ENCODE data around the gene GLS2.
"Not testable (repeated sequence)": the region's sequence is repeated elsewhere in the genome, so short reads cannot be mapped to it uniquely, and the experiment has no call there.

GLS2 gene

DNA sequence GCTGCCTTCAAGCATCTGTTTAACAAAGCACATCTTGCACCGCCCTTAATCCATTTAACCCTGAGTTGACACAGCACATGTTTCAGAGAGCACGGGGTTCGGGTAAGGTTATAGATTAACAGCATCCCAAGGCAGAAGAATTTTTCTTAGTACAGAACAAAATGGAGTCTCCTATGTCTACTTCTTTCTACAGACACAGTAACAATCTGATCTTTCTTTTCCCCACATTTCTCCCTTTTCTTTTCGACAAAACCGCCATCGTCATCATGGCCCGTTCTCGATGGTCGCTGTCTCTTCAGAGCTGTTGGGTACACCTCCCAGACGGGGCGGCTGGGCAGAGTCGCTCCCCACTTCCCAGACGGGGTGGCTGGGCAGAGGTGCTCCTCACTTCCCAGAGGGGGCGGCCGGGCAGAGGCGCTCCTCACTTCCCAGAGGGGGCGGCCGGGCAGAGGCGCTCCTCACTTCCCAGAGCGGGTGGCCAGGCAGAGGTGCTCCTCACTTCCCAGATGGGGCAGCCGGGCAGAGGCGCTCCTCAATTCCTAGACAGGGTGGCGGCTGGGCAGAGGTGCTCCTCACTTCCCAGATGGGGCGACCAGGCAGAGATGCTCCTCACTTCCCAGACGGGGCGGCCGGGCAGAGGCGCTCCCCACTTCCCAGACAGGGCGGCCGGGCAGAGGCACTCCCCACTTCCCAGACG lies 5.6 kb upstream of the GLS2 start:
- DNase-seq (ENCODE audit: low read depth in 2 of 2) = not testable (repeated sequence)

DNA sequence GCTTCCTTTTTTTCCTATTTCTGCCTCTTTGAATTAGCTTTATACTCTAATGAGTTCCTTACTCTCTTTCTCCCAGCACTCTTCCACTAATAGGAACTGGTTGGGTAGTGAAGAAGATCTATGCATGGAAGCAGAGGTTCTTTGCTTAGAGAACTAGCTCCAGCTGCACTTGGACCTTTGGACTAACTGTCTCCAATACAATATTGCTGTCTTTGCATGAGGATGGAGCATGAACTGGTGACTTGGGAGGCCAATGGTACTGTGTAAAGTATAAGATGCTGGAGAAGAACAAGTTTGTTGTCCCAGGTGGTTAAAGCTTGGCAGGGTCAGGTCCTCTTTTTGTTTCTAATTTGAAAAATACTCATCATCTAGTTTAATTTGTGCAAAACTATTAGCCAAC lies 2.4 kb upstream of the GLS2 start:
- no peak for DNase-seq (ENCODE audit: low read depth in 2 of 2)

- no peak for DNase-seq (ENCODE audit: low read depth in 2 of 2)
These were observed 417 bp downstream of the GLS2 start for GRCh38 chr12:56487448-56488040.

- DNase-seq (ENCODE audit: low read depth in 2 of 2) = no peak
These were observed 1.3 kb downstream of the GLS2 start for GRCh38 chr12:56486694-56487093.

DNA sequence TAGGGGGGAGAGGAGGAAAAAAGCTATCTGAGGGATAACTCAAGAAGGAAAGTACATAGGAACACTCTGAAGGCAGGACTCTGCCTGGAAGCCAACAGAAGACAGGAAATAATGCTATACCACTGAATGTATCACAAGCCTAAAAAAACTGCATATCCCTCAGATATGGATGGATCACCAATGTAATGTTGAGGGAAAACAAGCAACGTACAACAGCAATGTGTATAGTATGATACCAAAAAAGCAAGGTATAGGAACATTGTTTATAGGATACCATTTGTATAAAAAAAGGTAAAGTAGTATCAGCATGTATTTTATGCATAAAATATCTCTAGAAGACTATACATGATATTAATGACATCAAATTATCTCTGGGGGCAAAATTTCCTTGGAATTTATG lies 3.4 kb downstream of the GLS2 start:
- no peak for DNase-seq (ENCODE audit: low read depth in 2 of 2)

DNA sequence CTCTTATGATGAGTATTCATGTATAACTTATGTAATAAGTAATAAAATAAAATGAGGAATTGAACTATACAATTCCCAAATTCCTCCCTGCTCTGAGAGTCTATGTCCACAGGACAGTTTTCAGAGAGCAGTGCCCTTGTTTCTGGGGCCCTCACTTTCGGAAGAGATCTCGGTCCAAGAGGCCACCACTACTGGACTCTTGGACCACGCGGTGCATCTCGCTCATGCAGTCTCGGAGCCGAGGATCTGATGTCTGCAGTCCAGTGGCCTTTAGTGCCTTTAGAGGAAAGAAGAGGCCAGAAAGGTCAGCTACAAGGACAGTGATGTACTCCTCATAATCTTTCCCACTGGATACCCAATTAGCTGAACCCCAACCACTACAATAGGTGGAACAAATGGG lies 8.3 kb downstream of the GLS2 start:
- no peak for DNase-seq (ENCODE audit: low read depth in 2 of 2)

GRCh38 chr12:56477521-56478225 lies 10.3 kb downstream of the GLS2 start:
- no peak for DNase-seq (ENCODE audit: low read depth in 2 of 2)

- no peak for DNase-seq (ENCODE audit: low read depth in 2 of 2)
These were observed 11.0 kb downstream of the GLS2 start for GRCh38 chr12:56476972-56477432.

- DNase-seq (ENCODE audit: low read depth in 2 of 2) = no peak
These were observed 11.8 kb downstream of the GLS2 start for GRCh38 chr12:56476143-56476542.

- DNase-seq (ENCODE audit: low read depth in 2 of 2) = no peak
These were observed 13.6 kb downstream of the GLS2 start for GRCh38 chr12:56474389-56474788.

GRCh38 chr12:56469007-56469930 lies 18.7 kb downstream of the GLS2 start:
- DNase-seq (ENCODE audit: low read depth in 2 of 2) = no peak

GRCh38 chr12:56468216-56469006 lies 19.6 kb downstream of the GLS2 start, which contains the start of gene SPRYD4:
TSS of gene SPRYD4 (plus strand) at chr12:56468578. CDS start at chr12:56468592, 14 bp downstream.
- peak; percentile 69 to 71 for DNase-seq (ENCODE audit: low read depth in 2 of 2)

- no peak for DNase-seq (ENCODE audit: low read depth in 2 of 2)
These were observed 25.4 kb downstream of the GLS2 start for GRCh38 chr12:56462565-56462964.

- no peak for DNase-seq (ENCODE audit: low read depth in 2 of 2)
These were observed 26.5 kb downstream of the GLS2 start for GRCh38 chr12:56461235-56462159.

DNA sequence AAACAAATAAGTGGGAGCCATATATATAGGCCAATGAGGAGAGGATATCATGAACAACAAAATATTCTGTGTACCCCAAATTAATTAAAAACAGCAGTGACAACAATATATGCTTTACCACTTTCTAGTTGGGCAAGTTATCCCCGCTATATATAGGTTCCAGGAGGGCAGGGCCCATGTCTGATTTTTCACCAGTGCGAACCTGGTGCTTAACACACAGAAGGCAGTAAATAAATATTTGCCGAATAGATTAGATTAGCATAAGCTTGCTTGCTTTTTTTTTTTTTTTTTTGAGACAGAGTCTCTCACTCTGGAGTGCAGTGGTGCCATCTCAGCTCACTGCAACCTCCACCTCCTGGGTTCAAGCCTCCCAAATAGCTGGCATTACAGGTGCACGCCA lies 30.1 kb downstream of the GLS2 start:
- no peak for DNase-seq (ENCODE audit: low read depth in 2 of 2)

DNA sequence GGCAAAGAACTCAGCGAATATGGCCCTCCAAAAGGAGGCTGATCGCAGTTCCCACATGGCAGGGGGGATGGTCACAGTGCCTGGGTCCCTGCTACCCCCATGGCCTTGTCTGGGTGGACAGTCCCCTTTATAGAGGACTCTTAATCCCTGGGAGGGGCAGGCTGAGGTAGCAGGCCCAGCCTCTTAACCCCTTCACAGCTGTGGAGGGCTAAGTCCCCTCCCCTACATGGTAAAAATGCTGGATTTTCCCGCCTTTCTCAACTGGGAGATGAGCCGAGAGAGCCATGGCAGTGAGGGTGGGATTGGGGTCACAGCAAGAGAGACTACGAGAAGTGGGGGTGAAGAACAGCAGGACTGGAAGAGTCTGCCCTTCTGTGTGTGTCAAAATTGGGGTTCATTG lies 33.4 kb downstream of the GLS2 start, which contains the start of gene MIP:
TSS of gene MIP (minus strand) at position 101 of the 400 bp plus-strand sequence. CDS start at position 57, 44 bp downstream.
- DNase-seq (ENCODE audit: low read depth in 2 of 2) = no peak

DNA sequence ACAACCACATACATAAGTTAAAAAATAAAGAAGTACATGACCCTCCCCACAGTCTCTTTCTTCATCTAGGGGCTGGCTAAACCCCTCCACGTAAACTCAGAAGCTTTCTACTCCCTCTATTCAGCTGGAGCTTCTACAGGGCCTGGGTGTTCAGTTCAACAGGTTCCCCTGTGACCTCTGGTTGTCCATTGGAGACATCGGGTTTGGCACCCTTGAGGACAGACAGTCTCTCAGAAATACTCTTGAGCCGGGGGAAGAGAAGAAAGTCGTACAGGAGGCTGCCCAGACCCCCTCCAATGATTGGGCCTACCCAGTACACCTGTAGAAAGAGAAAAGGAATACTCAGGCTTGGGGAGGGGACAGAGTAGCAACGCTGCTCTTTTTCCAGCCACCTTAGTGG lies 36.8 kb downstream of the GLS2 start:
- DNase-seq (ENCODE audit: low read depth in 2 of 2) = no peak

GRCh38 chr12:56450241-56450640 lies 37.7 kb downstream of the GLS2 start:
- no peak for DNase-seq (ENCODE audit: low read depth in 2 of 2)

GRCh38 chr12:56449622-56449984 lies 38.4 kb downstream of the GLS2 start:
- DNase-seq (ENCODE audit: low read depth in 2 of 2) = no peak
